CD4-positive, alpha-beta T cell treated with Interleukin-10 for 1 hour (primary cell): ENCODE data around the gene RASGRP2.

Source experiments
- DNase-seq: peaks from one replicate; pipeline ENCODE4 v3.0.0-alpha.2; 2020

The RASGRP2 gene

GRCh38 chr11:64755681-64756361, 11.9 kb upstream of the RASGRP2 start:
- DNase-seq: no peak

GRCh38 chr11:64754919-64755662, 11.1 kb upstream of the RASGRP2 start:
- no peak for DNase-seq

GRCh38 chr11:64754124-64754918, 10.4 kb upstream of the RASGRP2 start:
- DNase-seq: no peak

GRCh38 chr11:64753380-64754123, 9.6 kb upstream of the RASGRP2 start:
- DNase-seq: no peak

- no peak for DNase-seq
These were observed 9.1 kb upstream of the RASGRP2 start for GRCh38 chr11:64753019-64753379.

GRCh38 chr11:64752175-64752970, 8.4 kb upstream of the RASGRP2 start:
- no peak for DNase-seq

- DNase-seq: no peak
These were observed 7.6 kb upstream of the RASGRP2 start for GRCh38 chr11:64751580-64751979.

- DNase-seq: no peak
These were observed 7.2 kb upstream of the RASGRP2 start for GRCh38 chr11:64751136-64751535.

GRCh38 chr11:64750361-64751054, 6.6 kb upstream of the RASGRP2 start:
- no peak for DNase-seq

- DNase-seq: no peak
These were observed 4.2 kb upstream of the RASGRP2 start for GRCh38 chr11:64747961-64748665.

- no peak for DNase-seq
These were observed 2.5 kb upstream of the RASGRP2 start for GRCh38 chr11:64746486-64746885.

GRCh38 chr11:64745521-64746328, 1.8 kb upstream of the RASGRP2 start:
- peak; percentile 86 for DNase-seq

- DNase-seq: peak; percentile 90
These were observed 1.2 kb upstream of the RASGRP2 start for GRCh38 chr11:64745189-64745520.

GRCh38 chr11:64744544-64745188, 724 bp upstream of the RASGRP2 start:
- DNase-seq: peak; percentile 57

- peak; percentile 78 for DNase-seq
These were observed 902 bp downstream of the RASGRP2 start for GRCh38 chr11:64742889-64743590.

- DNase-seq: no peak
These were observed 1.7 kb downstream of the RASGRP2 start for GRCh38 chr11:64742087-64742888.

- DNase-seq: no peak
These were observed 2.4 kb downstream of the RASGRP2 start for GRCh38 chr11:64741375-64742086.
